ENCODE results near the gene RNF112.
"Not testable (repeated sequence)": the region's sequence is repeated elsewhere in the genome, so short reads cannot be mapped to it uniquely, and the experiment has no call there.

The RNF112 gene

DNA sequence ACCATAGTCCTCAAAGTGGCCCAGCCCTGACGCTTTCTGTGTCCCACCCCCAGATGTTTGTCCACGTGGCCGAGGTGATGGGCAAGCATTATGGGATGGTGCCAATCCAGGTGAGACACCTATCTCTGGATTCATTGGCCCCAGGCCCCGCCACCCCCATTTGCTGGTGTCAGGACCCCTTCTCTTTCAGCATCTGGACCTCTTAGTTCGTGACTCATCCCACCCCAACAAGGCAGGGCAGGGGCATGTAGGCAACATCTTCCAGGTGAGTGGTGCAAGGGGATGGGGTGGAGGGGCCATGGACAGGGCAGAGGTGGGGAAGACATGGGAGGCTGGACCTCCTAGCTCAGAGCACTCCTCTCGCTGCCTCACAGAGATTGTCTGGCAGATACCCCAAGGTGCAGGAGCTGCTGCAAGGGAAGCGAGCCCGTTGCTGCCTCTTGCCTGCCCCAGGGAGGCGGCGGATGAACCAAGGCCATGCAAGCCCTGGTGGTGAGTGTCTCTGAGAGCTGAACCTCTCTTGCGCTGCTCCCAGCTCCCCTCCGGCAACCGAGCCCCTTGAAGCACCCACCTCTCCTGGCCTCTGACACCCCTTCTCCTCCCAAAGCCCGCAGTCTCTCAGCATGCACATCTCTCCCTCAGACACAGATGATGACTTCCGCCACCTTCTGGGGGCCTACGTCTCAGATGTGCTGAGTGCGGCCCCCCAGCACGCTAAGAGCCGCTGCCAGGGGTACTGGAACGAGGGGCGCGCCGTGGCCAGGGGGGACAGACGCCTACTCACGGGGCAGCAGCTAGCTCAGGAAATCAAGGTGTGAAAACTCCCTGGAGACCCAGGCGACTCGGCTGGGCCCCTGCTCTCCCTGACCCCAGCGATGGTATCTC lies 3.6 kb downstream of the RNF112 start:
- DNase-seq (ENCODE audit: low read depth): no peak

DNA sequence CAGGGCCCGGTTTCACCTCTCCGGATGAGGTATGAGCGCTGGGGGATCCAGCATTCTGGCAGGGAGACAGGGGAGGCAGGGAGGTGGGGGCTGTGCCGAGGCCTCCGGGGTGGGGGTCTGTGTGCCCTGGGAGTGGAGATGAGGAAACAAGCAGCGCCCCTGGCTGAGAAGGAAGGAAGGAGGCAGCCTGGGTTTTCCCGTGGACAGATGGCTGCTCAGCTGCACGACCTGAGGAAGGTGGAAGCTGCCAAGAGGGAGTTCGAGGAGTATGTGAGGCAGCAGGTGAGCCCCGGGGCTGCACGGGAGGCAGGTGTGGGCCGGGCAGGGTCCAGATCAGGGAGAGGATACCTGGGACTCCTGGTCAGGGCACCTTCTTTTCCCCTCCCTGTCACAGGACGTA lies 4.3 kb downstream of the RNF112 start:
- DNase-seq (ENCODE audit: low read depth): no peak

DNA sequence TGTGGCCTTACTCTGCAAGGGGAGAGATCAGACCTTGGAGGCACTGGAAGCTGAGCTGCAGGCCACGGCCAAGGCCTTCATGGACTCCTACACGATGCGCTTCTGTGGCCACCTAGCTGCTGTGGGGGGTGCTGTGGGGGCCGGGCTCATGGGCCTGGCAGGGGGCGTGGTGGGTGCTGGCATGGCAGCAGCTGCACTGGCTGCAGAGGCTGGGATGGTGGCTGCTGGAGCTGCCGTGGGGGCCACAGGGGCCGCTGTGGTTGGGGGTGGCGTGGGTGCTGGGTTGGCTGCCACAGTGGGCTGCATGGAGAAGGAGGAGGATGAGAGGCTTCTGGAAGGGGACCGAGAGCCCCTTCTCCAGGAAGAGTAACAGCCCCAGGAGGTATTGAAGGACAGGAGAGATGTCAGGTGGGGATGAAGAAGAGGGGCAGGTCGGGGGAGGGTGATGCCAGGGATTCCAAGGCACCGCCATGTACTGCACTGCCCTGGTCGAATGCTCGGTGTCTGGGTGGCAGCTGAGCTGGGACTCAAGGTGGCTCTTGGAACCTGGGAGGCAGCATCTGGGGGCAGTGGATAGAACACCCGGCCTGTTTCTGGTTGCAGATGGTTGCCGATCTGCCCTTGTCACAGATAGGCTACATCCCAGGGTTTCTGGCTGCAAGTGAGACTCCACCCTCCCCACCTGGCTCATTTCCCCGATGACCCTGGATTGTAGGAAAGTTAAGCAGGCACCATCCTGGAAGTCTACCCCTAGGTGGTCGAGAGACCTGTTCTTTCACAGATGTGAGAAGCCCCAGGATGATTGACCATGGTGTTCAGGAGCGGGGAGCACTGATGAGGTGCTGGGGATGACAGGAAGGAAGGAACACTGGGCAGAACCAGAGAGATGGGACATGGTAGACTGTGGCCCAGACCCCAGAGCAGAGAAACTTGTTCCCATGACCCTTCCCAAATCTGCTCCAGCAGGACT lies 5.1 kb downstream of the RNF112 start:
- no peak for DNase-seq (ENCODE audit: low read depth)

DNA sequence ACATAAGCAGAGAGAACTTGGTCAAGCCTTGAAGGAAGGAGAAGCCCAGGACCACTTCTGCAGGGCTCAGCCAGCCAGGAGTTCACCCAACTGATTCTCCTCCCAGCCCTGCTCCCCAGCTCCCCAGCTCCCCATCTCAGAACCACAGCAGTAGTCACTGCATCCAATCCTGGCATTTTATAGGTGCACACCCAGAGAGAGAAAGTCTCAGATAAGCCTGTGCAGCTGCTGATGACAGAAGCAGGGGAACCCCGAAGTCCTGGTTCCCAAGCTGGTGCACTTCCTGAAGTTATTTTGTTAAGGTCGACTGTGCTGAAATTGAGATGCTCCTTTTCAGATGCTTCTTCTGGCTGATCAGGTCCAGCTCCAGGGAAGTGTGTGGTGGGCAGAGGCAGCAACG lies 6.6 kb downstream of the RNF112 start:
- no peak for DNase-seq (ENCODE audit: low read depth)

DNA sequence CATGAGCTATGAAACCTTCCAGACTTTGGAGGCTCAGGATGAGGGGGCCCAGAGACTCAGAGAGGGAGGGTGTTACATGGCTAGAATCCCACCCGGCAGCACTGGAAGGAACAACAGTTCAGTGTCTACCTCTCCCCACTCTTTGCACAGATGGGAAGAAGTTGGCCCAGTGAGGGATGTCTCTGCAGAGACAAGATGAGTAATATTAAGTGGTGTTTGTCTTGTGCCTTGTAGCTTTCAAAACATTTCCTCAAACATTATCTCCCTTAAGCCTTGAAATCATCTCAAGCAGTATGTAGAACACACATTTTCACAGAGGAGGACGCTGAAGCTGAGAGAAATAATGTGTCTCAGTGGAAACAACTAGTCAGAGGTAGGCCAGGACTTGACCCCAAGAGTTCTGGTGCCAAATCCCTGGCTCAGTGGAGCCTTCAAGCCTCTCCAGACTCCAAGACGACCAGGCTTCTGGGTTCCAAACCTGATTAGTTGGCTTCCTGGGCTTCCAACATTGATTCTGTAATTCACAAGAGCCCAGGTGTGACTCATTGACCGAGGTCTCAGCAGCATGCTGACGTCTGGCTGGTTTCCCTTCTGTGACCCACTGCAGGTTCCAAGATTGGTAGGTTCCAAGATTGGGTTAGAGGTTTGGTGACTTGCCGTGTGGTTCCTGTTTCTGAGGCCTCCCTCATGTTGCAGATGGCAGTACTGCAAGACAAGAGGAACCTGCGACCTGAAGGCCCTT lies 7.4 kb downstream of the RNF112 start:
- no peak for DNase-seq (ENCODE audit: low read depth)

DNA sequence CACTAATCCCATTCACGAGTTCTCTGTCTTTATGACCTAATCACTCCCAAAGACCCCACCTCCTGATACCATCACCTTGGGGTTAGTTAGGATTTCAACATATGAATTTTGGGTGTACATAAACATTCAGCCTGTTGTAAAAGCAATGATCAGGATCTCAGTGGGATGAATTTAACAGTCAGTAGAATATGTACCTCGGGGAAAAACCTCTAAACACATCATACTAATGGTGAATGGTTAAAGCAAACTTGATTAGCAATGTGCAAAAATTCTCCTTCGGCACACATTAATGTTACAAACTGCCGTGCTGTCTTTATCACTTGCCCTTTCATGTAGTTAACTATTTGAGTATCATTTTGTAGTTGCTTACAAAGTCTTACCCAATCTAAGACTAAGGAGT lies 10.2 kb downstream of the RNF112 start:
- DNase-seq (ENCODE audit: low read depth): no peak

DNA sequence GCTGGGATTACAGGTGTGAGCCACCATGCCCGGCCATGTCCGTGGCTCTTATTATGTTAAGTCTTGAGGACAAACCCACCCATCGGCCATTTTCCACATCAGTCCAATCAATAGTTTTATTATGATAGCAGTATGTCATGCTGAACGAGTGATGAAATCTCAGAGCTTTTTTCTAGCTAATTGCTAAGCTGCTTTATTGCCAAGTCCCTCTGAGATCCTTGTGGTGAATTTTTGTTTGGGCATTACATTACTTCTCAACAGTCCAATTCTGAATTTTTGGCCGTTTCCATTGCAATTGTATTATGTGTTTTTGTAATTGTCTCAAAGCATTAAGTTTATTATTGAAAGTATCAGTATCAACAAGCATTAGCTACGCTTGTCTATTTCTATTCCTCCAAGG lies 10.9 kb downstream of the RNF112 start:
- DNase-seq (ENCODE audit: low read depth): no peak

DNA sequence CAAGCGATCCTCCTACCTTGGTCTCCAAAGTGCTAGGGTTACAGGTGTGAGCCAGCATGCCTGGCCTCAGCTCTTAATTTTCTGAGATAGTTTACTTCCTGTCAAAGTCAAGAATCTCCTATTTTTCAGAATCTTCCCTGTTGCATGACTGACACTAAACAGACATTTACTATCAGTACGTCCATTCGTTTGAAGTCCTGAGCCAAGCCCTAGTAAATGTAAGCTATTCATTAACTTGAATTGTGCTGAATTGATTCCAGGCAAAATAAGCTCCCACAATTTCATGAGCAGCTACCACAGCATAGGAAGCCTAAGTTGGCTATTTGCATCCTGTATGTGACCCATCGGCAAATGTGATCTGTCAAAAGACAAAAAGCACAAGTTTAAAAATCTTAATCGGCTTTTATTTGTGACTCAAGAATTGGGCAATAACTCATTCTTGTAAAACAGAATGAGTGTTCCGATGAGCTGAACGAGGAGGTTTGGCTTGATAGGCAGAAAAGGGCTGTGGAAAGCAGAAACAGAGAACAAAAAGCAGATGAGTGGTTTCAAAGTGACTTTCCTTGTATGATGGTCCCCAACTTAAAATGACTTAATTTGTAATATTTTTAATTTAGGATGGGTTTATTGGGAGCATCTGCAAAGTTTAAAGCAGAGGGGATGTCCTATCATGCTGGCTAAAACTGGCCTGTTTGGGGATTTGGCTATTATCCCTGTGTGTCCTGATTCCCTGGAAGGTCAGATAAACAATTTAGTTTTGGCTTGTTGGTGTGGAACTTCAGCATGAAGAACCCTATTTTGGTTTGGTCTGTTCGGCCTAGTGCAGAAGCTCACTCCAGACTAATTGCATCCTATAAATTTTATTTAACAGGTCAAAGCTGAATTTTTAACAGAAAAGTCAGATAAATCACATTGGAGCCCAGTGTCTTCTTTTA lies 14.2 kb downstream of the RNF112 start:
- no peak for DNase-seq (ENCODE audit: low read depth)

DNA sequence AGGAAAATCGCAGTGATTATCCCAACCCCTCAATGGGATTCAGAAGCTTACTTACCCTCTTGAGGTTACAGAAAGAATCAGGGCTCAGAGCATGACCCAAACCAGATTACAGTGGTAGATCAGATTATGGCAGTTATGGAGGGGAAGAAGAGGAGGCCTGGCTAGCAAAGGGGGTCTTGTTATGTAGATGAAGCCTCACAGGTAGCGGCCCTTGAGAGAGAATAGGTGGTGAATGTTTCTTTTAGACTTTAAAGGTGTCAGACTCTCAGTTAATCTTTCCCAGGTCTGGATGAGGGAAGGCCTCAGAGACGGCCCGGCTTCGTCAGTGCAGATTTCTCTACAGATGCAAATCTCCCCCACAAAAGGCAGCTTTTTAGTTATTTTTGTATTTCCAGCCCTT lies 15.6 kb downstream of the RNF112 start:
- DNase-seq (ENCODE audit: low read depth): no peak

DNA sequence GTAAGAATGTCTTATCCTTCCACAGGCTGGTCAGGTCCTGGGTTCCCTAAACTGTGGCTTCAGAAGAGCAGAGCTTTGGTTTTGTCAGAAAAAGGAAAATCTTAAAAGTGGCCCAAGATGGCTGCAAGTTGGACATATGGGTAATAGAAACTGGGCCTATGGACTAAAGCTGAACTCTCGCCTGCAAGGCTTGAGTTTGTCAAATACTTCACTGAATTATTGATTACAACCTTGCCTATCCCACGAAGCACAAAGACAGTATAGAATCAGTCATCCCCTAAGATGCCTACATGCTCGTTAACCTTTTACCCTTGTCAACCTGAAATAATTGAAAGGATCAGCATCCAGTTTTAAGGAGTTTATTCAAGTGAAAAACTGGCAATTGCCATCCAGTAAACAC lies 20.7 kb downstream of the RNF112 start:
- no peak for DNase-seq (ENCODE audit: low read depth)

DNA sequence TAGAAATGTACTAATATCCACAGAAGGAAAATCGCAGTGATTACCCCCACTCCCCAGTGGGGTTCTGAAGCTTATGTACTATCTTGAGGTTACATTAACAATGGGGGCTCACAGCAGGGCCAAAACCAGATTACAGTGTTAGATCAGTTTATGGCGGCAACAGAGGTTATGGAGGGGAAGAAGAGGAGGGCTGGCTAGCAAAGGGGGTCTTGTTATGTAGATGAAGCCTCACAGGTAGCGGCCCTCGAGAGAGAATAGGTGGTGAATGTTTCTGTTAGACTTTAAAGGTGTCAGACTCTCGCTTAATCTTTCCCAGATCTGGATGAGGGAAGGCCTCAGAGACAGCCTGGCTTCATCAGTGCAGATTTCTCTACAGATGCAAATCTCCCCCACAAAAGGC lies 22.2 kb downstream of the RNF112 start:
- DNase-seq (ENCODE audit: low read depth): no peak

DNA sequence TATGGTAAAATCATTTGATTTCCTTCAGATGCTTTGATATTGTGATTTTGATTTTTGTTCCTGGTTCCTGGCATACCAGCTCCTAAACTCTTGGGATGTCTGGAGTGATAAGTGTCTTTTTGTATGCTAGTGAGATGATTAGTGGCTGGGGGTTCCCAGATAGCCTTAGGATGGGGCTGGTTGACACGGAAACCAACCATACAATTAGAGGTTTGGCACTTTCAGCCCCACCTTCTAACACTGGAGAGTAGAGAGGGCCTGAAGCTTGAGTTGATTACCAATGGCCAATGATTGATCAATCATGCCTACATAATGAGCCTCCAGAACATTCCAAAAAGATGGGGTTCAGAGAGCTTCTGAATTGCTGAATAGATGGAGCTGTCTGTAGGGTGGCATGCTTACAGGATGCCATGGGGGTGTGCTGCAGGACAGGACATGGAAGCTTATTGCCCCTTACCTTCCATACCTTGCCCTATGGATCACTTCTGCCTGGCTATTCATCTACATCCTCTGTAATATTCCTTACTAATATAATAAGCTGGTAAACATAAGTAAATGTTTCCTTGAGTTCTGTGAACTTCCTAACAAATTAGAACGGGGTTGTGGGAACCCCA lies 22.8 kb downstream of the RNF112 start:
- no peak for DNase-seq (ENCODE audit: low read depth)

DNA sequence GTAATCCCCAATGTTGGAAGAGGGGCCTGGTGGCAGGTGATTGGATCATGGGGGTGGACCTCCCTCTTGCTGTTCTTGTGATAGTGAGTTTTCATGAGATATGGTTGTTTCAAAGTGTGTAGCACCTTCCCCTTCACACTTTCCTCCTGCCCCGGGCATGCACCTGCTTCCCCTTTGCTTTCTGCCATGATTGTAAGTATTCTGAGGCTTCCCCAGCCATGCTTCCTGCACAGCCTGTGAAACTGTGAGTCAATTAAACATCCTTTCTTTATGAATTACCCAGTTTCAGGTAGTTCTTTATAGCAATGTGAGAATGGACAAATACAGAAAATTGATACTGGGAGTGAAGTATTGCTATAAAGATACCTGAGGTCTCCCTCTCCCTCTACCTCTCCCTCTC lies 29.4 kb downstream of the RNF112 start:
- DNase-seq (ENCODE audit: low read depth): no peak

DNA sequence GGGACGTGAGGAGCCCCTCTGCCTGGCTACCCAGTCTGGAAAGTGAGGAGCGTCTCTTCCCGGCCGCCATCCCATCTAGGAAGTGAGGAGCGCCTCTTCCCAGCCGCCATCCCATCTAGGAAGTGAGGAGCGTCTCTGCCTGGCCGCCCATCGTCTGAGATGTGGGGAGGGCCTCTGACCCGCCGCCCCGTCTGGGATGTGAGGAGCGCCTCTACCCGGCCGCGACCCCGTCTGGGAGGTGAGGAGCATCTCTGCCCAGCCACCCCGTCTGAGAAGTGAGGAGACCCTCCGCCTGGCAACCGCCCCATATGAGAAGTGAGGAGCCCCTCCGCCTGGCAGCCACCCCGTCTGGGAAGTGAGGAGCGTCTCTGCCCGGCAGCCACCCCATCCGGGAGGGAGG lies 30.3 kb downstream of the RNF112 start:
- DNase-seq (ENCODE audit: low read depth): not testable (repeated sequence)

DNA sequence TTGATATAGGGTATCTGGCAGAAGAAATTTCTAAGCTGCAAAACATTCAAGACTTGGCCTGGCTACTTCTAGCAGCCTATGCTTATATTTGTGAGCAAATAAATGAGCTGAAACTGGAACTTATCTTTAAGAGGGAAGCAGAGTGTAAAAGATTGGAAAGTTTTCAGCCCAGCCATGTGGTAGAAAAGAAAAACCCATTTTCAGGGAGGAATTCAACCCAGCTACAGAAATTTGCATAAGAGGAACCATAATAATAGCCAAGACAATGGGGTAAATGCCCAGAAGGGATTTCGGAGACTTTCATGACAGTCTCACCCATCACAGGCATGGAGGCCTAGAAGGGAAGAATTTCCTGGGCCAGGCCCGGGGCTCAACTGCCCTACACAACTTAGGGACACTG lies 31.7 kb downstream of the RNF112 start:
- no peak for DNase-seq (ENCODE audit: low read depth)

DNA sequence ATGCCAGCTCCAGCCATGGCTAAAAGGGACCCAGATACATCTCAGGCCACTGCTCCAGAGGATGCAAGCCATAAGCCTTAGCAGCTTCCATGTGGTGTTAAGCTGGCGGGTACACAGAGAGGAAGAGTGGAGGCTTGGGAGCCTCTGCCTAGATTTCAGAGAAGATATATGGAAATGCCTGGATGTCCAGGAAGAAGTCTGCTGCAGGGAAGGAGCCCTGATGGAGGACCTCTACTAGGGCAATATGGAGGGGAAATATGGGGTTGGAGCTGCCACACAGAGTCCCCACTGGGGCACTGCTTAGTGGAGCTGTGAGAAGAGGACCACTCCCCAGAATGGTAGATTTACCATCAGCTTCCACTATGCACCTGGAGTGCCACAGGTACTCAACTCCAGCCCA lies 32.1 kb downstream of the RNF112 start:
- DNase-seq (ENCODE audit: low read depth): no peak

DNA sequence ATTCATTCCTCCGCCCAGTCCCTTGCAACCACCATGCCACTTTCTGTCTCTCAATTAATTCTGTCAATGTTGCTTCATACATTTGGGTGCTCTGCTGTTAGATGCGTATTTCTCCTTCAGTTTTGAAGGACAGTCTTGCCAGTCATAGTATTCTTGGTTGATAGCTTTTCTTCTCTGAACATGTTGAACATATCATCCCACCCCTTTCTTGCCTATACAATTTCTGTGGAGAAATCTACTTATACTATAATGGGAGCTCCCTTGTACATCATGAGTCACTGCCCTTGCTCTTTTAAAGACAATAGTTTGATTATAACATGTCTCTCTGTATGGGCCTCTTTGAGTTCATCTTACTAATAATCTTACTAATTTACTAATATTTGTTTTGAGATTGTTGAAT lies 34.1 kb downstream of the RNF112 start:
- no peak for DNase-seq (ENCODE audit: low read depth)

DNA sequence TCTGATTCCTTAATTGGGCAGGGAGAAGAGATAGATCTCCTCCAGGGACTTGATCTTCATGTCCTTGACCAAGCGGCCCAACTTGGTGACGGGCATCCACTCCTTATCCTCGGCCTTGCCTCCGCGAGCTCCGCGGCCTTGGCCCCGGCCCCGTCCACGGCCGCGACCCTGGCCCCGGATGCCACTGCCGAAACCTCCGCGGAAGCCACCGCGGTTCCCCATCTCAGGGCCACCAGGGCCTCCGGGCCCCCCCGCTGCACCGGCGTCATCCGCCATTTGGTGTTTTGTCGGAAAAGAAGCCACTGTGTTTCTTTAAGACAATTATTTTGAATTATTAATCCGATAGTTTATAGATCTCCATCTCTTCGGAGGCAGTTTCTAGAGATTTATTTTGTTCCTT lies 35.5 kb downstream of the RNF112 start:
- DNase-seq (ENCODE audit: low read depth): not testable (repeated sequence)

DNA sequence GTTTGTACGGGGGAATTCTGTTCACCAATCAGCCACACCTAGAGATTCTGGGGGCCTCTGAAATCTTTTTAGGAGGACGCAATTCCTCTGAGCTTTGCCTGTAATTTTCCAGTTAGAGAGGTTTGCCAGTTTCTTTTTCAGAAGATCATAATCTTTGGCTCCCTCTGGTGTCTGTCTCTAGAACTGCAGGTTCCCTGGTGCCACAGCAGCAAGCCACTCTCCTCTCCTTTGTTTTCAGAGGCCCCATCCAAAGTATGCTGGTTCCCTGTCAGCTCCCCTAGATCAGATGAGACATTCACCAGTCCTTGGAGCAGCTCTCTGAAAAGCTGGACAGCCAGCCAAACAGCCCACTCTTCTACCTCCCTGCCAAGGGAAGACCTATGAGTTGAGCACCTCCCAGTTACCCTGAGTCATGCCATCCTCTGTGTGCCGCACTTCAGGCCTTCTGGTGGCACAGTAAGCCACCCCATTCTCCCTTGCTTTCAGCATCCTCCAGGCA lies 36.1 kb downstream of the RNF112 start:
- DNase-seq (ENCODE audit: low read depth): peak; percentile 30
